Frontal cortex (tissue), 4 donors: ENCODE results near the gene STK10. TPM values are rescaled to one million over a fixed set of nuclear protein-coding genes. Genes with fewer than 3 reads are reported as not detected.

Experiments used
- DNase-seq, 2 donors: peaks; one replicate each; pipeline ENCODE4 v3.0.0; 2012; ENCODE audit warnings: low spot score in 2 of 2
- FAIRE-seq: peaks from 2 replicates; lab custom pipeline; 2012; peaks lifted over from hg19 to GRCh38; lab: Jason Lieb, UNC
- total RNA-seq: library from RNA; depleted of rRNA; stranded (reverse); fragments of >200 nt; gene quantifications from one replicate; pipeline ENCODE4 v1.2.3, GENCODE V29; 2014
- donor health status: control.
- donor health status: control.
- donor health status: control.

STK10 gene
- total RNA-seq, 1 donor from 2014 or later, result 4.5 TPM

GRCh38 chr5:172115541-172115982 lies 72.5 kb downstream of the STK10 start:
- FAIRE-seq (no peak), DNase-seq (no peak)

GRCh38 chr5:172114875-172115422 lies 73.1 kb downstream of the STK10 start:
- no peak for DNase-seq
- no peak for FAIRE-seq

- FAIRE-seq, result no peak
These were observed 75.0 kb downstream of the STK10 start for GRCh38 chr5:172113036-172113435.

GRCh38 chr5:172111852-172112225 lies 76.2 kb downstream of the STK10 start:
- DNase-seq (no peak), FAIRE-seq (no peak)

More at GRCh38 chr5:172113036-172113435, 75.0 kb downstream of the STK10 start:
- DNase-seq, result no peak

GRCh38 chr5:172110921-172111851 lies 76.8 kb downstream of the STK10 start:
- FAIRE-seq (no peak), DNase-seq (no peak)

GRCh38 chr5:172110260-172110815 lies 77.7 kb downstream of the STK10 start:
- no peak for FAIRE-seq

GRCh38 chr5:172109749-172110148 lies 78.3 kb downstream of the STK10 start:
- no peak for FAIRE-seq
- DNase-seq, result no peak

More at GRCh38 chr5:172110260-172110815, 77.7 kb downstream of the STK10 start:
- no peak for DNase-seq

GRCh38 chr5:172107571-172107970 lies 80.5 kb downstream of the STK10 start:
- FAIRE-seq (no peak), DNase-seq (no peak)

GRCh38 chr5:172106511-172107356 lies 81.3 kb downstream of the STK10 start:
- DNase-seq (peak; percentile 53 to 71), FAIRE-seq (no peak)

GRCh38 chr5:172105811-172106210 lies 82.2 kb downstream of the STK10 start:
- no peak for FAIRE-seq

GRCh38 chr5:172104801-172105701 lies 83.0 kb downstream of the STK10 start:
- no peak for FAIRE-seq
- no peak for DNase-seq

More at GRCh38 chr5:172105811-172106210, 82.2 kb downstream of the STK10 start:
- no peak for DNase-seq

GRCh38 chr5:172104021-172104420 lies 84.0 kb downstream of the STK10 start:
- DNase-seq (no peak), FAIRE-seq (no peak)

GRCh38 chr5:172102913-172103626 lies 85.0 kb downstream of the STK10 start:
- no peak for FAIRE-seq

GRCh38 chr5:172102218-172102870 lies 85.7 kb downstream of the STK10 start:
- no peak for DNase-seq
- FAIRE-seq, result no peak

More at GRCh38 chr5:172102913-172103626, 85.0 kb downstream of the STK10 start:
- no peak for DNase-seq

- no peak for DNase-seq
- no peak for FAIRE-seq
These were observed 86.3 kb downstream of the STK10 start for GRCh38 chr5:172101547-172102217.

GRCh38 chr5:172098883-172099282 lies 89.1 kb downstream of the STK10 start:
- DNase-seq, result no peak
- FAIRE-seq, result no peak

GRCh38 chr5:172098046-172098445 lies 90.0 kb downstream of the STK10 start:
- DNase-seq (no peak), FAIRE-seq (no peak)
